Testis (tissue), 3 donors: Measurements from ENCODE around the gene THOP1. TPM values are rescaled to one million over a fixed set of nuclear protein-coding genes. Genes with fewer than 3 reads are reported as not detected.
"Not testable (repeated sequence)": the region's sequence is repeated elsewhere in the genome, so short reads cannot be mapped to it uniquely, and the experiment has no call there.

Experiments
- DNase-seq: peaks from one replicate; pipeline ENCODE4 v3.0.0-alpha.2; 2019
- H3K27ac ChIP-seq, 2 donors: fragments of 200-600 bp; sonication (generic); one replicate each; pipeline ENCODE4 v1.5.1; 2019
- H3K27me3 ChIP-seq: fragments of 200-600 bp; sonication (generic); one replicate; pipeline ENCODE4 v1.5.1; 2019
- H3K36me3 ChIP-seq: fragments of 200-600 bp; sonication (generic); one replicate; pipeline ENCODE4 v1.5.1; 2017; ENCODE audit warnings: low read depth; ENCODE audit errors: missing control alignments
- H3K4me1 ChIP-seq: fragments of 200-600 bp; sonication (generic); one replicate; pipeline ENCODE4 v1.5.1; 2019
- H3K4me3 ChIP-seq, 2 donors: fragments of 200-600 bp; sonication (generic); one replicate each; pipeline ENCODE4 v1.5.1; 2017 to 2019
- H3K9me3 ChIP-seq: fragments of 200-600 bp; sonication (generic); one replicate; pipeline ENCODE4 v1.5.1; 2017
- CTCF ChIP-seq, 3 experiments: fragments of 450-650 bp in 2 of 3; fragments of 200-600 bp in 1 of 3; sonication (generic) in 1 of 3; IDR thresholded peaks; one replicate each; pipeline ENCODE4 v1.5.1; 2016 to 2019; ENCODE audit warnings: antibody characterized with exemption in 3 of 3, mild to moderate bottlenecking in 2 of 3, moderate library complexity in 1 of 3
- POLR2A ChIP-seq: fragments of 450-650 bp; IDR thresholded peaks from one replicate; pipeline ENCODE4 v1.6.1; 2017; ENCODE audit warnings: antibody characterized with exemption, mild to moderate bottlenecking, moderate library complexity
- WGBS, 2 donors: methylation state at CpG; one replicate each; pipeline ENCODE4 v1.1.5; 2018; 5-methylcytosine and 5-hydroxymethylcytosine counted together
- intact Hi-C: fragments of 100-400 bp; cut with DNase I; formaldehyde crosslinking; loops from one replicate; pipeline ENCODE4 v1.15.1; 2023; ENCODE audit warnings: low total_unique reads
- polyA plus RNA-seq: library from polyadenylated mRNA; stranded (reverse); fragments of 350-450 nt; fragmentation: Illumina TruSeq; extraction: RNeasy Lipid Tissue Mini Kit (QIAGEN cat#74804); gene quantifications from one replicate; pipeline ENCODE4 v1.2.3, GENCODE V29; 2014; ENCODE audit warnings: low read depth, low replicate concordance; ENCODE audit not compliant: insufficient read depth
- total RNA-seq, 2 donors: library from RNA; depleted of rRNA; stranded (reverse); fragments of >200 nt; gene quantifications; one replicate each; pipeline ENCODE4 v1.2.3, GENCODE V29; 2016

Gene THOP1
- total and polyA plus RNA-seq, 3 donors from 2014 or later, result 111 to 166 (median 134) TPM

- WGBS, 2 donors, result 88 to 95% methylated on average over 15 to 16 of the region's 16 CpGs
- H3K36me3 ChIP-seq, result no peaks in the 10 kb centered on the region
These were observed 6.1 kb downstream of the THOP1 start for GRCh38 chr19:2791440-2791839.

GRCh38 chr19:2791876-2792275, 6.6 kb downstream of the THOP1 start:
- Histone ChIP-seq H3K4me1 (peaks cover 13% of the 10 kb centered on the region), H3K27ac (no peak overlapping the region), H3K27me3 (no peaks in the 10 kb centered on the region), H3K36me3 (no peaks in the 10 kb centered on the region), H3K9me3 (no peaks in the 10 kb centered on the region), H3K4me3 (no peak overlapping the region)
- no peak for DNase-seq
- WGBS, 2 donors, result 86 to 94% methylated on average over 16 of the region's 16 CpGs
- intact Hi-C loops, result no loop called here
- TF ChIP-seq POLR2A (no peak), CTCF (IDR thresholded peaks at IDR 0.05) (no peak)

More at GRCh38 chr19:2791440-2791839, 6.1 kb downstream of the THOP1 start:
- H3K27me3 ChIP-seq, result no peaks in the 10 kb centered on the region
- no peaks in the 10 kb centered on the region for H3K9me3 ChIP-seq
- no peak overlapping the region for H3K4me3 ChIP-seq
- DNase-seq, result no peak
- peaks cover 13% of the 10 kb centered on the region for H3K4me1 ChIP-seq
- intact Hi-C loops, result no loop called here
- no peak for TF ChIP-seq POLR2A
- TF ChIP-seq CTCF (IDR thresholded peaks at IDR 0.05), result no peak
- no peak overlapping the region for H3K27ac ChIP-seq

- H3K27ac ChIP-seq, H3K36me3 ChIP-seq, H3K27me3 ChIP-seq, DNase-seq, H3K9me3 ChIP-seq, H3K4me3 ChIP-seq, intact Hi-C loops: not testable (repeated sequence)
- H3K4me1 ChIP-seq, result peaks cover 13% of the 10 kb centered on the region
- WGBS, 2 donors, result 92 to 95% methylated on average over 10 of the region's 10 CpGs
These were observed 7.4 kb downstream of the THOP1 start for GRCh38 chr19:2792666-2793065.

- DNase-seq, result no peak
- Histone ChIP-seq H3K4me1 (peaks cover 14% of the 10 kb centered on the region), H3K4me3 (no peak overlapping the region), H3K27ac (no peak overlapping the region), H3K36me3 (no peaks in the 10 kb centered on the region), H3K9me3 (no peaks in the 10 kb centered on the region), H3K27me3 (no peaks in the 10 kb centered on the region)
- intact Hi-C loops, result no loop called here
- WGBS, 2 donors, result 93 to 97% methylated on average over 7 of the region's 7 CpGs
- TF ChIP-seq POLR2A, result no peak
- TF ChIP-seq CTCF (IDR thresholded peaks at IDR 0.05), result no peak
These were observed 7.8 kb downstream of the THOP1 start for GRCh38 chr19:2793126-2793525.

GRCh38 chr19:2793577-2793976, 8.3 kb downstream of the THOP1 start:
- Histone ChIP-seq H3K4me1 (peaks cover 19% of the 10 kb centered on the region), H3K27ac (no peak overlapping the region), H3K4me3 (no peak overlapping the region), H3K36me3 (no peaks in the 10 kb centered on the region), H3K27me3 (no peaks in the 10 kb centered on the region), H3K9me3 (no peaks in the 10 kb centered on the region)
- intact Hi-C loops, result no loop called here
- WGBS, 2 donors, result 90 to 96% methylated on average over 12 of the region's 12 CpGs
- DNase-seq, result no peak
- no peak for TF ChIP-seq CTCF (IDR thresholded peaks at IDR 0.05)
- no peak for TF ChIP-seq POLR2A
